ENCODE data around the gene AUNIP.

Gene AUNIP

GRCh38 chr1:25870614-25871013 is 11.4 kb upstream of the AUNIP start:
- no peak for DNase-seq (ENCODE audit: low read depth in 1 of 2, low spot score in 1 of 2)
- Histone ChIP-seq H3K4me3 (replicated peaks; ENCODE audit: insufficient read depth, low read length) (no peak overlapping the region), H3K27ac (replicated peaks) (no peak overlapping the region), H3K27me3 (ENCODE audit: insufficient read depth, poor library complexity, severe bottlenecking) (no peaks in the 10 kb centered on the region)
- TF ChIP-seq GABPA (IDR thresholded peaks at IDR 0.05; ENCODE audit: low read depth) = no peak
- TF ChIP-seq CTCF (IDR thresholded peaks at IDR 0.05; ENCODE audit: insufficient read depth, low read length) = no peak
- no peak for TF ChIP-seq REST (IDR thresholded peaks at IDR 0.05; ENCODE audit: insufficient replicate concordance, low read depth)
- TF ChIP-seq POLR2AphosphoS5 (IDR thresholded peaks at IDR 0.05; ENCODE audit: low read depth) = no peak
- TF ChIP-seq SPI1 (IDR thresholded peaks at IDR 0.05; ENCODE audit: borderline replicate concordance, low read depth) = no peak

- Histone ChIP-seq H3K4me3 (replicated peaks; ENCODE audit: insufficient read depth, low read length) (no peak overlapping the region), H3K27me3 (ENCODE audit: insufficient read depth, poor library complexity, severe bottlenecking) (no peaks in the 10 kb centered on the region), H3K27ac (replicated peaks) (no peak overlapping the region)
- no peak for TF ChIP-seq CTCF (IDR thresholded peaks at IDR 0.05; ENCODE audit: insufficient read depth, low read length)
- no peak for TF ChIP-seq GABPA (IDR thresholded peaks at IDR 0.05; ENCODE audit: low read depth)
- no peak for TF ChIP-seq POLR2AphosphoS5 (IDR thresholded peaks at IDR 0.05; ENCODE audit: low read depth)
- no peak for TF ChIP-seq REST (IDR thresholded peaks at IDR 0.05; ENCODE audit: insufficient replicate concordance, low read depth)
- TF ChIP-seq SPI1 (IDR thresholded peaks at IDR 0.05; ENCODE audit: borderline replicate concordance, low read depth) = no peak
- no peak for DNase-seq (ENCODE audit: low read depth in 1 of 2, low spot score in 1 of 2)
These were observed 10.8 kb upstream of the AUNIP start for GRCh38 chr1:25869909-25870606.

- H3K27ac ChIP-seq (replicated peaks) = no peak overlapping the region
- H3K27me3 ChIP-seq (ENCODE audit: insufficient read depth, poor library complexity, severe bottlenecking) = no peaks in the 10 kb centered on the region
- TF ChIP-seq SPI1 (IDR thresholded peaks at IDR 0.05; ENCODE audit: borderline replicate concordance, low read depth) = no peak
- no peak for TF ChIP-seq REST (IDR thresholded peaks at IDR 0.05; ENCODE audit: insufficient replicate concordance, low read depth)
- TF ChIP-seq CTCF (IDR thresholded peaks at IDR 0.05; ENCODE audit: insufficient read depth, low read length) = no peak
- no peak for TF ChIP-seq GABPA (IDR thresholded peaks at IDR 0.05; ENCODE audit: low read depth)
- TF ChIP-seq POLR2AphosphoS5 (IDR thresholded peaks at IDR 0.05; ENCODE audit: low read depth) = no peak
- no peak for DNase-seq (ENCODE audit: low read depth in 1 of 2, low spot score in 1 of 2)
- H3K4me3 ChIP-seq (replicated peaks; ENCODE audit: insufficient read depth, low read length) = no peak overlapping the region
These were observed 8.1 kb upstream of the AUNIP start for GRCh38 chr1:25867210-25867991.
